Activated CD4-positive, alpha-beta memory T cell treated with anti-CD3 and anti-CD28 coated beads, Interleukin-2, amount 10 ng/mL, durations not matched to agents 7 days and 5 days (primary cell): ENCODE results near the gene CCL27. TPM values are rescaled to one million over a fixed set of nuclear protein-coding genes. Genes with fewer than 3 reads are reported as not detected.

Experiments used
- CTCF ChIA-PET: fragments of 350-600 bp; sonication (Branson Sonifier 250); formaldehyde crosslinking; loops from one replicate; lab custom pipeline; 2021; ENCODE audit warnings: antibody characterized with exemption, inconsistent platforms; lab: Charles Lee
- POLR2A ChIA-PET: fragments of 350-600 bp; sonication (Branson Sonifier 250); formaldehyde crosslinking; loops from one replicate; lab custom pipeline; 2021; ENCODE audit warnings: antibody characterized with exemption; lab: Charles Lee
- DNase-seq: peaks from one replicate; pipeline ENCODE4 v3.0.0-alpha.2; 2020
- H3K27ac Mint-ChIP-seq: one replicate; pipeline ENCODE4 v1.8.0; 2021; ENCODE audit warnings: mild to moderate bottlenecking, mixed read lengths
- H3K27me3 Mint-ChIP-seq: one replicate; pipeline ENCODE4 v1.8.0; 2021; ENCODE audit warnings: mixed read lengths
- H3K36me3 Mint-ChIP-seq: one replicate; pipeline ENCODE4 v1.8.0; 2021; ENCODE audit warnings: low read depth, mixed read lengths
- H3K4me1 Mint-ChIP-seq: one replicate; pipeline ENCODE4 v1.8.0; 2021; ENCODE audit warnings: mixed read lengths
- H3K4me3 Mint-ChIP-seq: one replicate; pipeline ENCODE4 v1.8.0; 2021; ENCODE audit warnings: mild to moderate bottlenecking, mixed read lengths
- H3K9me3 Mint-ChIP-seq: one replicate; pipeline ENCODE4 v1.8.0; 2021; ENCODE audit warnings: mixed read lengths
- total RNA-seq, 2 experiments: library from RNA; stranded (reverse); gene quantifications; one replicate each; pipeline ENCODE4 v1.2.3, GENCODE V29; 2021

CCL27 gene
- total RNA-seq, 2 experiments from 2014 or later = not detected

DNA sequence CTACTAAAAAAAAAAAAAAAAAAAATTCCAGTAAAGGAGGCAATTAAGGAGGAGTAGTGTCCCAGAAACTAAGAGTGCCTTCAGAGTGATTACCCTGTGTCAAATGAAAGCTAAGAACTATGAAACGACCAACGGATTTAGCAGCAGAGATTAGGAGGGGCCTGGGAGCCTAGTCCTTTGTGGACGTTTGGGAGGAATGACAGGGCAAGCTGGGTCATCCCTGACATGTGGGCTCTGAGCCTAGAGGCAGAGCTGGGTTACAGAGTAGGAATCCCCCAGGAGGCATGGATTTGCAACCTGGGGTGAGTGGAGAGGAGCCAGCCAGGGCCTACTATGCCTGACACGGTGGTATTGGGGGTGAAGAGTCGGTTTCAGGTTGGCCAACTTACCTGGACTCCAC, 29.3 kb downstream of the CCL27 start:
- H3K9me3 Mint-ChIP-seq = no peaks in the 10 kb centered on the region
- H3K27me3 Mint-ChIP-seq = peaks cover 25% of the 10 kb centered on the region
- H3K36me3 Mint-ChIP-seq = peaks cover 20% of the 10 kb centered on the region
- no peak for DNase-seq
- H3K4me3 Mint-ChIP-seq = no peak overlapping the region
- CTCF ChIA-PET = interaction anchor here (0.6 to 8.5 kb wide), 10 partner anchors 12 to 69 kb away, joined by 3 to 131 read pairs (median 8); partner anchors contain the start of genes CCL27, DCTN3, GALT and IL11RA
- H3K4me1 Mint-ChIP-seq = peaks cover 45% of the 10 kb centered on the region
- POLR2A ChIA-PET = interaction anchor here (0.6 to 7.0 kb wide), 8 partner anchors 8 to 22 kb away, joined by 3 to 96 read pairs (median 4); partner anchors contain the start of genes DCTN3, GALT and RPP25L
- no peak overlapping the region for H3K27ac Mint-ChIP-seq

DNA sequence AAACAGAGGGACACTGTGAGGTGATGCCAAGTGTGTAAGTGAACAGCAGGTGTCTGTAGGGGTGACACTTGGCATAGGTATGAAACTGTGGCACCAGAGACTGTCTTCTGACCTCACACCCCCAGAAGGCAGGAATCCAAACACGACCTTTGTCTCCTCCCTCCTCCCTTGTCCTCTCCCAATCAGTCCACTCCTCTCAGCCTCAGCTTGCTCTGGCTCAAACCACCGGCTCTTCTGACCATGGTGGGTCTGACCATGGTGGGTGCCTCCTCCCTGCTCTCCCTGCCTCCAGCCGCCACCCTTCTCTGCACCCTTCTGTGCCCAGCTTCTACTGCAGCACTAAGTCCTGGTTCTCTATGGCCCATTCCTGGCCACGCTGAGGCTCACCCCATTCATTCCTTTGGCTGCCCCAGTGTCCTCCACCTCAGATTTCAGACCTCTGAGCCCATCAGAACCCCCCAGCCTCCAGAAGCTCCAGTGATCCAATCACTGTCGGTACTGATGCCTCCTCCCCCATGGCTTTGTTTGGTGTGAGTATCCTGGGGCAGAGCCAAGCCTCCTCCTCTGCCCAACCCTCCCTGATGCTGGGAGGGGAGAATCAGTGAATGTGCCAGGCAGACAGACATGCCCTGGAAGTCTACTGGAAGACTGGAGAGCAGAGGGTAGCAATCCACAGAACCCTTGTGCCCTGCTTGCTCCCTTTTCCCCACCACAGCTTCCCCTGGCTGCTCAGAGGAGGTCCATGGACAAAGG, 31.9 kb downstream of the CCL27 start:
- Mint-ChIP-seq H3K9me3 (no peaks in the 10 kb centered on the region), H3K36me3 (peaks cover 10% of the 10 kb centered on the region), H3K4me3 (no peak overlapping the region), H3K4me1 (peaks cover 30% of the 10 kb centered on the region), H3K27me3 (peaks cover 50% of the 10 kb centered on the region), H3K27ac (no peak overlapping the region)
- CTCF ChIA-PET = interaction anchor here (1.1 to 8.5 kb wide), 3 partner anchors 16 to 26 kb away, joined by 4 to 125 read pairs (median 8); partner anchors contain the start of genes GALT and RPP25L
- DNase-seq = no peak
- POLR2A ChIA-PET = interaction anchor here (1.0 to 3.8 kb wide), 3 partner anchors 10 to 16 kb away, joined by 4 to 17 read pairs (median 6); partner anchors contain the start of genes DCTN3 and GALT

DNA sequence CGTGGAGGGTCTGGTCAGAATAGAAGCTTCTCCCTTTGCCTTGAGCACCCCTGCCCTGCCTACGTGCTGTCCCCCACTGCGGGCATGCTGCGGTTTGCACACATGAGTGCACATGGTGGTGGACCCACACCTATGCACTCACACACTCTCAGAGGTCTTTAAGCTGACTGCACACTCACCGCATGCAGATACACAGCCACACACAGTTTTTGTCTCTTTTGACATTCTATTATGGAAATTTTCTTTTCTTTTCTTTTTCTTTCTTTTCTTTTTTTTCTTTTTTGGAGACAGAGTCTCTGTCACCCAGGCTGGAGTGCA, 33.0 kb downstream of the CCL27 start:
- CTCF ChIA-PET = interaction anchor here (1.4 to 3.4 kb wide), 3 partner anchors 10 to 17 kb away, joined by 4 to 8 read pairs (median 7); partner anchors contain the start of genes GALT and RPP25L
- H3K27ac Mint-ChIP-seq = no peak overlapping the region
- H3K27me3 Mint-ChIP-seq = peaks cover 55% of the 10 kb centered on the region
- H3K4me3 Mint-ChIP-seq = peak overlapping the region; percentile 58
- no peak for DNase-seq
- H3K9me3 Mint-ChIP-seq = no peaks in the 10 kb centered on the region
- H3K4me1 Mint-ChIP-seq = peaks cover 19% of the 10 kb centered on the region
- POLR2A ChIA-PET = interaction anchor here (1.4 to 3.8 kb wide), 3 partner anchors 8 to 17 kb away, joined by 3 to 17 read pairs (median 6); partner anchors contain the start of genes DCTN3, GALT and SIGMAR1
- peaks cover 5% of the 10 kb centered on the region for H3K36me3 Mint-ChIP-seq

DNA sequence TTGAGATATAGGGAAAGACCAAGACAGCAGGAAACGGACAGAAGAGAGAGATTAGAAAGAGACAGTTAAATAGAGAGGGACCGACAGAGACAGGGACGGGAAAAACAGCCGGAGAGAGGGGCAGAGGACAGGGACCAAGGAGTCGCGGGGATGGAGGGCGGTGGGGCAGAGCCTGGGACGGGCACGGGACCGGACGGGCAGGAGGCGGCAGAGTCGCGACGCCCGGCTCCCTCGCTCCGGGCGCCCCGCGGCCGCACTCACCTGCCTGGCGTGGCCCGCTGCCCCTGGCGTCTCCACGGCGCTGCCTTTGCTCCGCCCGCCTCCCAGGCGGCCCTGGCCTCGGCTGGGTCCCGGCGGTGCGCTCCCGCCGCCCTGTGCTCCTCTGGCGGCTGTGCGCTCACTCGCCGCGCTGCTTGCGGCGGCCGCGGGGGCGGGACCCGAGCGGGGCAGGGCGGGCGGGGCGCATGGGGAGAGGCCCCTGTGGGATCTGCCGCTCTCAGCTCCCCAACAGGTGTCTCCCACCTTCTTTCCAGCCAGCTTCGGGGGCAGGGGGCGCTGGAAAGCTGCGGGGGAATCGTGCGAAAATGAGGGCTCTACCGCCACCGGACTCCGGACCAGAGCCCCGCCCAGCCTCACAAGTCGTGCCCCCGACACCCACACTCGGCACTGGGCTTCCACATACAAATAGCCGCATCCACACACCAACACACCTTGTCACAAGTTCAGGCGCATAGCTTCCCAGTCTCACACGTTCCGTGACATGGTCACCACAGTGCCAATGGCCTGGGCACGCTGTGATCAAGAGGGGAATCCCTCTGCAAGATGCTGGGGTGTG, 33.6 kb downstream of the CCL27 start, which contains the start of gene ARID3C:
Gene ARID3C, minus strand, starts transcription at position 411 of the 835 bp plus-strand sequence. CDS start 1,052 bp downstream, outside the sequence.
- peak within 1 kb of the TSS; percentile 71 for H3K4me3 Mint-ChIP-seq
- DNase-seq = peak; percentile 45
- peaks cover 60% of the 10 kb centered on the region for H3K27me3 Mint-ChIP-seq
- H3K4me1 Mint-ChIP-seq = peaks cover 17% of the 10 kb centered on the region
- H3K27ac Mint-ChIP-seq = no peak within 1 kb of the TSS
- H3K9me3 Mint-ChIP-seq = no peaks in the 10 kb centered on the region
- peaks cover 5% of the 10 kb centered on the region for H3K36me3 Mint-ChIP-seq
- CTCF ChIA-PET = interaction anchor here (0.7 to 3.4 kb wide), 5 partner anchors 9 to 18 kb away, joined by 3 to 8 read pairs (median 4); partner anchors contain the start of genes GALT, RPP25L and SIGMAR1
- POLR2A ChIA-PET = interaction anchor here (1.4 to 3.8 kb wide), 3 partner anchors 8 to 18 kb away, joined by 3 to 17 read pairs (median 6); partner anchors contain the start of genes DCTN3, GALT and SIGMAR1

DNA sequence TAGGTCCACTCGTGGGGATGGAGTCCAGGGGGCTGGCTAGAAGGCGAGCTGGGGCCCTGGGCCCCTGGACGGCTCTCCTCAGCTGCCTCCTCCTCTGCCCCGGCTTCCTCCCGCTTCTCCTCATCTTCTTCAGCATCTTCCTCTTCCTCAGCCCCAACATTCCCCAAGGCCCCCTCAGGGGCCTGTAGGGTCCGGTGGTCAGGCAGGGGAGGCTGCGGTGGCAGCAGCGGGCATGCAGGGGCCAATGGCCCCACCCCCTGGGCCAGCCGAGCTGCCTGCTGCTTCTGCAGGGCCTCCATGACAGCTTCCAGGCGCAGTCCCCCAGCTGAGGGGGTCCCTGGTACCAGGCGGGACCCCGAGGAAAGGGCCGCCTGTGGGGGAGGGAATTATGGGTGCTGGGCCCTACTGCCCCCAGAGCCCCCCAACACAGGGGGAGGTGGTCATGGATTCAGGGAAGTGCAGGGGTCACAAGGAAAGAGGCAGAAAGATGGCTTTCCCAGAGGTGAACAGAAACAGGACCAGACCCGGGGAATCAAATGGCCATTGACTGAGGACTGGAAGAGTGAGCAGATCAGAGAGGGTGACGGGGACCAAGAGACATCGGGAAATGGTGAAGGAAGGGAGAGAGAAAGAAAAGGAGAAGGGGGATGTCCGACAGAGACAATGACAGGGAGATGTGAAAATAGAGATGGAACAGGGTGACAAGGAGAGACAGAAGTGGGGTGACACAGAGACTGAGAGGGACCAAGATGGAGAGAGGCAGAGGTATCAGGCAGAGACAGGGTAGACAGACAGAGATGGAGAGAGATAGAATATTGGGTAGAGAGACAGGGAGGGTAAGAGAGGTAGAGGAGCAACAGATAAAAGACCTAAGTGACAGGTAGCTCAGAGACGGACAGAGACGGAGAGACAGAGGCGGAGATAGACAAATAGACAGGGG, 34.5 kb downstream of the CCL27 start:
- Mint-ChIP-seq H3K27ac (no peak overlapping the region), H3K27me3 (peaks cover 65% of the 10 kb centered on the region), H3K9me3 (no peaks in the 10 kb centered on the region), H3K4me1 (peaks cover 20% of the 10 kb centered on the region), H3K4me3 (peak overlapping the region; percentile 71), H3K36me3 (peaks cover 5% of the 10 kb centered on the region)
- CTCF ChIA-PET = interaction anchor here (0.7 to 1.7 kb wide), 4 partner anchors 8 to 19 kb away, joined by 3 to 7 read pairs (median 4); partner anchors contain the start of genes RPP25L and SIGMAR1
- DNase-seq = no peak
- POLR2A ChIA-PET = interaction anchor here (1.4 to 3.8 kb wide), 2 partner anchors 8 to 19 kb away, joined by 3 to 17 read pairs; partner anchors contain the start of genes DCTN3 and GALT

DNA sequence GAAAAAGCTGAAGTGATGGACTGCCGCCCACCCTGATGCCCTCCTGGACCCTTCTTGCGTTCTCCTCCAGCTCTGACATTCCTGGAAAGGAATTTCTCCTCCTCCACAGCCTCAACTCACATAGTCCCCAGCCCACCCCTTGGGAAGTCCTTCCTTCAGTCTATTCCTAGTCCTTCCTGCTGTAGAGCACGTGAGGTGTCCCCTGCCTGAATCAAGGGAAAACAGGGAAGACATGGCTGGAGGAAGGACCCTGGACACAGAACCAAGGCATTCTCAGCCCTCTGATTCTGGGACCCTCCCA, 37.3 kb downstream of the CCL27 start:
- Mint-ChIP-seq H3K27ac (no peak overlapping the region), H3K27me3 (peaks cover 71% of the 10 kb centered on the region), H3K9me3 (no peaks in the 10 kb centered on the region), H3K36me3 (peaks cover 9% of the 10 kb centered on the region), H3K4me3 (no peak overlapping the region), H3K4me1 (peaks cover 29% of the 10 kb centered on the region)
- ChIA-PET POLR2A (interaction anchor here (0.8 to 2.1 kb wide), 3 partner anchors 9 to 13 kb away, joined by 4 to 15 read pairs (median 8); partner anchors contain the start of gene SIGMAR1), CTCF (interaction anchor here (1.4 to 2.1 kb wide), 3 partner anchors 10 to 21 kb away, joined by 7 to 18 read pairs (median 7); partner anchors contain the start of gene GALT)
- no peak for DNase-seq

DNA sequence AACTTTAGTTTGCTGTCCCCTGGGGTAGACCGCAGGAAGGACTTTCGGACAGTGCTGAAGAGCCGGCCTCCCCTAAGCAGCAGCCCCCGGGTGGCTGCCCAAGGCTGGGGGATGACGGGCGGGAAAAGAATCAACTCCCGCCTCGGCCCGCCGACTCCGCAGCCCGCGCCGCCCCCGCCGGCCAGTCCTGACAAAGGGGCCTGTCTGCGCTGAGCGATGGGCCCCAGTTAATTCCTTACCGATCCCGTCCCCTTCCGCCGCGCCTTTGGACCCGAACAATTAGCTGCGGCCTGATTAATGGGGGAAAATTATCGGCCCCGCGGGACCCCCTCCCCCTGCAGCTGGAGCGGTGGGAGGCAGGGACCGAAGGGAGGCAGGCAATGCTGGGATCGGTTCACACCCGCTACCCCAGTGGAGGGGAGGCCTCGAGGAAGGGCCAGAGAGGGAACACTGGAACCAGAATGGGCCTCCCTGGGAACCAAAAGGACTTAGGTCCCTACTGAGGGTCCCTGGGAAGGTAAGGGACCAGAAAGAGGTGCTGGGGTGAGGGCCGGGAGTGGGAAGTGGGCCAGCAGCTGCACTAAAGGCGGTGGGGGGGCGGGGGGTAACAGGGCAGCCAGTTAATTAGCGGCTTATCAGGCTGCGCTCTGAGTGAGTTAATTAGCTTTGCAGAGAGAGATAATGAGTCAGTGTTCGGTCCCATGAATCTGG, 37.8 kb downstream of the CCL27 start:
- Mint-ChIP-seq H3K36me3 (peaks cover 9% of the 10 kb centered on the region), H3K27ac (no peak overlapping the region), H3K27me3 (peaks cover 66% of the 10 kb centered on the region), H3K4me1 (peaks cover 32% of the 10 kb centered on the region), H3K9me3 (no peaks in the 10 kb centered on the region), H3K4me3 (no peak overlapping the region)
- DNase-seq = no peak
- ChIA-PET CTCF (interaction anchor here (1.6 to 2.1 kb wide), 2 partner anchors 10 to 14 kb away, joined by 7 to 18 read pairs; no protein-coding TSS in a partner anchor), POLR2A (interaction anchor here (0.8 to 2.1 kb wide), 3 partner anchors 9 to 13 kb away, joined by 4 to 15 read pairs (median 8); partner anchors contain the start of gene SIGMAR1)

DNA sequence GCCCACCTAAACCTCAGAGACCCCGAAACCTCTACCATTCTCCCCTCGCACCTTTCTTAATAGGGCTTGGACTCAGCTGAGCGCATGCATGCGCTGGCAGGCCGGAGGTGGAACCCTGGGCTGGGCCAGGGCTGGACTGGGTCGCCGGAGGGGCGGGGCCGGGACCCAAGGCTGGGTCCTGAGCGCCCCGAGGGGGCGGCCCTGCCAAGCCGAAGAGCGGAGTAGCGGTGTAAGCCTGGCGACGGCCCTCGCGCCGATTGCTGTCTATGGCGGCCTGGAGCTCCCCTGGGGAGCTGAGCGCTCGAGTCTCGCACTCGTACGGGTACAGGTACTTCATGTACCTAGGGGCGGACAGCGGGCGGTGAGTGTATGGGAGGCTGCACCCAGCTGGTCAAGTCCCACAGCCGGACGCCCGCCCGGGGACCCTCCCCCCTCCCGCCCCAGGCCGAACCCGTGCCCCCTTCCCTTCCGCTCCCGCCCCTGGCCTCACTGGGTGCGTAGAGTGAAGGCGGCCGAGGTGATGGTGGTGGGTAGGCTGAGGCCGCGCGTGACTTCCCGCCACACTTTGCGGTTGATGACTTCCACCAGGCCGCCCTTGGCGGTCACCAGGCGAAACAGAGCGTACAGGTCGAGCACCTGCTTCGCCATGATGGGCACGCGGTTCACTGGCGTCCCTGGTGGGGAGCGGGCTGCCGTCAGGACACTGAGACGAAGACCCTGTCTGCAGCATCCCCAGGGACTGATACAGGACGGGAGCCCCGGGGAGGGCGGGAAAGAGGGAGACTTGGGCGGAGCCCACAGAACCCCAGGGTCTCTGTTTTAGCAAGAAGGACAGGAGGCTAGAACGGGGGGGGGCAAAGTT, 38.9 kb downstream of the CCL27 start:
- CTCF ChIA-PET = interaction anchor here (5.0 kb wide), 1 partner anchor 13 kb away, joined by 77 read pairs; the partner anchor contains the start of gene SIGMAR1
- peaks cover 9% of the 10 kb centered on the region for H3K36me3 Mint-ChIP-seq
- H3K4me1 Mint-ChIP-seq = peaks cover 37% of the 10 kb centered on the region
- POLR2A ChIA-PET = interaction anchor here (1.3 to 4.9 kb wide), 2 partner anchors 12 to 13 kb away, joined by 3 to 96 read pairs; partner anchors contain the start of gene SIGMAR1
- H3K27ac Mint-ChIP-seq = no peak overlapping the region
- no peaks in the 10 kb centered on the region for H3K9me3 Mint-ChIP-seq
- no peak overlapping the region for H3K4me3 Mint-ChIP-seq
- DNase-seq = no peak
- H3K27me3 Mint-ChIP-seq = peaks cover 59% of the 10 kb centered on the region

DNA sequence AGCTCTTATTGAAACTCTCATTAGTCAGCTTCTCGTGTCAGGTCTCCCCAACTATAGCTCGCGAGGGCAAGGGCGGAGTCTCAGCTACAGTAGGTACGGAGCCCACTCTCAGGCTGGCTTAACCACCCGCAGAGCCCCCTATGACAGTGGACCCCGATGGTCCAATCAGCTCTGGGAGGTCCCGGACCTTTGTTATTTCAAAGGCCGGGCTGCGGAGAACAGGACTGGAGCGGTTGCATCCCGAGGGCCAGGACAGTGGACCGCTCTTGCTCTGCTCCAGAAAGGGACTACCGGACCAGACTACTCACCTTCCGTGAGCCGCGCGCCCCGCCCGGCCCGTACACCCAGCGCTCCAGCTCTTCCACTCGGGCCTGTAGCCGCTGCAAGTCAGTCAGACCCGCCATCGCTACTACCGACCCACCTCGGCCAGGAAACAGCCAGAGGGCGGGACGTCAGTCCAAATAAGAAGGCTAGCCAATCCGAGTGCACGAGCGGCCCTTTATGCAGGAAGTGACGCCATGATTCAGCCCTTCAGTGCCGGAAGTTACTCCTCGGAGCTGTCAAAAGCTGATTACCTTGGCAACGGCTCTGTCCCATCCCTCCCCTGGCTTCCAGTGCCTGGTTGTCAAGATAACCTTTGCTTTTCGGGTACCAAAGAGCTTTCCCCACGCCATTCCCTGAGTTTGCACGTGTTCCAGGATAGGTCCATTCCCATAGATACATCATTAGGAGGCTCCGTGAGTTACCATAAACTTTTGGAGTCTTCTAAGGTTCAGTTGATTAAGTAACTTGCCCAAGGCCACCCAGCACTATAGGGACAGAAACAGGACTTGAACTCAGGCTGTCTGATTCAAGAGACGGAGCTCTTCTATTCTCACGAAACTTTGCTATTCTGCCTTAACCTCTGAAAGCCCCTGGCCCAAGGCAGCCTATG, 42.1 kb downstream of the CCL27 start, which contains the start of gene DCTN3:
Gene DCTN3, minus strand, starts transcription at position 435 of the 934 bp plus-strand sequence. Its CDS starts 31 bp downstream, at position 404.
- H3K9me3 Mint-ChIP-seq = no peaks in the 10 kb centered on the region
- peak within 1 kb of the TSS; percentile 75 for H3K27ac Mint-ChIP-seq
- H3K4me3 Mint-ChIP-seq = peak within 1 kb of the TSS; percentile 86
- POLR2A ChIA-PET = interaction anchor here (0.6 to 4.9 kb wide), 13 partner anchors 9 to 243 kb away, joined by 3 to 96 read pairs (median 3); partner anchors contain the start of genes ARID3C, DNAI1, FAM219A and GALT
- peaks cover 22% of the 10 kb centered on the region for H3K36me3 Mint-ChIP-seq
- H3K4me1 Mint-ChIP-seq = peaks cover 33% of the 10 kb centered on the region
- peak; percentile 94 for DNase-seq
- H3K27me3 Mint-ChIP-seq = peaks cover 28% of the 10 kb centered on the region
- CTCF ChIA-PET = interaction anchor here (0.6 to 5.0 kb wide), 12 partner anchors 8 to 85 kb away, joined by 3 to 77 read pairs (median 4); partner anchors contain the start of genes ARID3C, GALT, RPP25L and SIGMAR1
